NT2/D1 (cell line): ENCODE results near the gene NPLOC4.

Experiments used
- SUZ12 ChIP-seq: IDR thresholded peaks from 2 replicates; pipeline ENCODE4 v1.6.1; 2011; ENCODE audit not compliant: insufficient read length, insufficient read depth; ENCODE audit errors: extremely low read depth
- ZNF274 ChIP-seq: IDR thresholded peaks from 2 replicates; pipeline ENCODE4 v1.6.1; 2011; ENCODE audit warnings: mild to moderate bottlenecking, low read depth, low read length

DNA sequence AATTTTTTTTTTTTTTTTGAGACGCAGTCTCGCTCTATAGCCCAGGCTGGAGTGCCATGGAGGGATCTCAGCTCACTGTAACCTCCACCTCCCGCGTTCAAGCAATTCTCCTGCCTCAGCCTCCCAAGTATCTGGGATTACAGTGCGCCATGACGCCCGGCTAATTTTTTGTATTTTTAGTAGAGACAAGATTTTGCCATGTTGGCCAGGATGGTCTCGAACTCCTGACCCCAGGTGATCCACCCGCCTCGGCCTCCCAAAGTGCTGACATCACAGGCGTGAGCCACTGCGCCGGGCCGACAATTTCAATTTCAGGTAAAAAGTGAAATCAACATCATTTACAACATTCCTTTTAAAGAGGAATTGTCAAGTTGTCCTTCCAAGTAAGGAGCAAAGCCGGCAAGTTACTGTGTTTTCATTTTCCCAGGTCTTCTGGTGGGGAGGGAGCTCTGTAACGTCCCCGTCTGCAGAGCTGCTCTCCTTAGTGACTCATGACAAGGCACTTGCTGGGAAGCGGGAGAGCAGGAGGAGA is 873 bp downstream of the NPLOC4 start:
- no peak for TF ChIP-seq ZNF274
- no peak for TF ChIP-seq SUZ12
